Endometrial microvascular endothelial cells (primary cell): ENCODE results near the gene GMDS. TPM values are rescaled to one million over a fixed set of nuclear protein-coding genes. Genes with fewer than 3 reads are reported as not detected.

Source experiments
- in situ Hi-C: cut with HindIII; loops from 2 replicates; pipeline ENCODE4 v1.10.0; 2017; ENCODE audit warnings: low sequenced_read_pairs, low pct_unique_long_range_greater_than_20kb; ENCODE audit errors: inconsistent ontology term
- total RNA-seq: library from RNA; depleted of rRNA; stranded (reverse); fragments of >200 nt; gene quantifications from one replicate; pipeline ENCODE4 v1.2.3, GENCODE V29; 2015; ENCODE audit errors: inconsistent ontology term

Gene GMDS
- total RNA-seq, 1 donor from 2014 or later: 7.4 TPM

DNA sequence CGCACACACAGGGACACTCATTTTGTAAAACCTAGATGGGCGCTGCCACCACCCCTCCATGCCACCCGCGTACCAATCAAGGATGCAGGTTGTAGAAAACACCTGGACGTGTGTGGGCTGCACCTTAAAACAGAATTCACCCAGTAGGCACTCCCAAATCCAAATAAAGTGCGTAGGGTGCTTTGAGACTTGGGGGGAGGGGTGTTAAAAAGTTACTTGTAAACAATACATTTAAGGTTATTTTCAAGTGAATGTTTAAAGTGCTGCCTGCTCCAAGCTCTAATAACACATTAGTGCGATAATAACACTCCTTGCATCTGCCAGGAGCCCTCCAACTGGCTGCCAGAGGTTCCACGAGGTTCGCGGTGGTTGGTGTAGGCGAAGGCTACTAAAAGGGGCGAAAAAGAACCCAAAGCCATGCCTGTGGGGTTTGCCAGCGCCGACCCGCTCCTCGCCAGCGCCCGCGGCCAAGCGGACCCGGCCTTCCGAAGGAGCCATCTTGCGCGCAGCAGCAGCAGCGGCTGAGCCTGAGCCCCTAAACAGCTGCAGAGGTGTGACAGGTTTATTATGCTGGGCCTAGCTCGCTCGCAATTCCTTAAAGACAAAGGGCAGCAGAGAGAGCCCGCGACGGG, 624.2 kb downstream of the GMDS start:
- in situ Hi-C loops: loop anchor here (25.0 kb wide), 1 partner anchor 1016 kb away; no protein-coding TSS in a partner anchor

DNA sequence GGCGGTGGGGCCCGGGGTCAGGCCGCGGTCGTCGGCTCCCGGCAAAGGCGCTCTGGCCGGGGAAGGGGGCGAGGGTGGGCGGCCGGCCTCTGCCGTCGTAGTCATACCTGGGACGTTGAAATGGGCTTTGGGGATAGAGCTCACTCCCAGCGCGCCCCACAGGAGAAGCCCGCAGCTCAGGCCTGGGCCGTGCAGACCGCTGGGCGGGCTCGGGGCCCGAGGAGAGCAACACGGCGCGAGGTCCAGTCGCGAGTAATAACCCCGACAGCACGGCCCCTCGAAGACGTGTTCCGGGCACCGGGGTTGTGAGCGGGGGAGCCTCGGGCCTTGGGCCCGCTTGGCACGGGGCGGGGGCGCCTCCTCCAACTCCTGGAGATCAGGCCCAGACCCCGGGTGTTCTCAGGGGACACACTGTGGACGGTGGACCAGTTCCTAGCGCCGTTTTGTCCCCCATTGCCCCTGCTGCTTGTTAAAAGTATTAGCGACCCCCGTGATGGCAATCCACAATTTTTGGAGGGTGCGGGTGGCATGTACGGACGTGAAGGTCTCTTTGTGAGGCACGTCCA, 624.8 kb downstream of the GMDS start:
- in situ Hi-C loops: loop anchor here (25.0 kb wide), 1 partner anchor 1017 kb away; no protein-coding TSS in a partner anchor

DNA sequence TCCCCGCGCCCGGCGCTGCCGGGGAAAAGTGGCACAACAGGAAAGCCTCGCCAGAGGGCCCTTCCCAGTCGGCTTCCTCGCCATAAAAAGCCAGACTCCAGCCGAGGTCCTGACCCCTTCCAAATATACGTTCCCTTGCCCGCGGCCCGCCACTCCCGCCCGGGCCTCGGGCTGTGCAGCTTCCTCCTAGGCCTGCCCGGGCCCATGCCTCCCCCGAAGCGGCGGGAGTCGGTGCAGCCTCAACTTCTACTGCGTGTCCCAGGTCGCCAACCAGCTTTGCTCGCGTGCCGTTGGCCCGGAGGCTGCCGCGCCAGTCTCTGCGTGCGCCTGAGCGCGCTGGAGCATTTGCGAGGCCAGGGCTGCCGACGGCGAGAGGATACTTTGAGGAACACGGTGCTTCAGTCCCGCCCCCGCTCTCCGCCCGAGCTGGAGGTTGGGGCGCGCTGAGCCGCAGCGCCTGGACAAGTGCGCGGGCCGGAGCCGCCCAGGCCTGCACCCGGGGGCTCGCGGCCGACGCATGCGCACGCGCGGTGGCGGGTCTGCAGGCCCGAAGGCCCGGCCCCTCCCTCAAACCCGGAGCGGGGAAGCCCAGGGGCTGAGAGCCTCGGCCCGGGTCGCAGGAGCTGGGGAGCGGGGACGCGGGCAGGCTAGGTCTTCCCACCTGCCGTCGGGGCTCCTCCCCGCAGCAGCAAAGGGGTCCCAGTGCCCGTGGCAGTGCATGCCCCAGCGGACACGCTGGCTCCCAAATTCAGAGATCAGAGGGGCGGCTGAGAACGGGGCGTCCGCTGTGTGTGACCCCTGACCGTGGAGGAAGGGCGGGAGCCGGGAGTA, 625.5 kb downstream of the GMDS start:
- in situ Hi-C loops: loop anchor here (5.0 to 25.0 kb wide), 2 partner anchors 482 to 1017 kb away; no protein-coding TSS in a partner anchor

DNA sequence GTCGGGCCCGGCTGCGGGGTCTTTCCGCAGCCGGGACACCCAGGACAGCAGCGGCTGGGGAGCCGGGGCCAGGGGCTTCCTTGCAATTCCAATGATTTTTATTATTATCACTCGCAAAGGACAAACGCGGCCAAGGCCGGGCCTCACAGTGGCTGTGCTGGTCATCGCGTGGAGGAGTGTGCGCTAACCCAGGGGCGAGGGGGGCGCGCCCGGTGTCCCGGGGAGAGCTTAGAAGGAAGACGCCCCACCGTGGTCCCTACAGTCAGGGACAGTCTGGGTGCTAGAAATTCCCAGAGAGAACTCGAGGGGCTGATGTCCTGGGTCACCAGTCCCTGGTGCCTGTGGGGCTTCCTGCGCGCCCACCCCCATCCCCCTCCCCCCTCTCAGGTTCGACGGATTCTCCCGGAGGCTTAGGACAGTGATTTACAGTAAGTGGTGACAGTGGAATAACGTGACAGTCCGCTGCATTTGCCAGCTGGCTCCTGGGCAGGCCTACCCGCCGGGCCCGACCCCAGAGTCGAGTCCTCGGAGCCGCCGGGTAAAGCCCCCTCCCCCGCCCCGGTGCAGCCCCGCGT, 626.2 kb downstream of the GMDS start:
- in situ Hi-C loops: loop anchor here (5.0 to 25.0 kb wide), 2 partner anchors 483 to 1018 kb away; no protein-coding TSS in a partner anchor

DNA sequence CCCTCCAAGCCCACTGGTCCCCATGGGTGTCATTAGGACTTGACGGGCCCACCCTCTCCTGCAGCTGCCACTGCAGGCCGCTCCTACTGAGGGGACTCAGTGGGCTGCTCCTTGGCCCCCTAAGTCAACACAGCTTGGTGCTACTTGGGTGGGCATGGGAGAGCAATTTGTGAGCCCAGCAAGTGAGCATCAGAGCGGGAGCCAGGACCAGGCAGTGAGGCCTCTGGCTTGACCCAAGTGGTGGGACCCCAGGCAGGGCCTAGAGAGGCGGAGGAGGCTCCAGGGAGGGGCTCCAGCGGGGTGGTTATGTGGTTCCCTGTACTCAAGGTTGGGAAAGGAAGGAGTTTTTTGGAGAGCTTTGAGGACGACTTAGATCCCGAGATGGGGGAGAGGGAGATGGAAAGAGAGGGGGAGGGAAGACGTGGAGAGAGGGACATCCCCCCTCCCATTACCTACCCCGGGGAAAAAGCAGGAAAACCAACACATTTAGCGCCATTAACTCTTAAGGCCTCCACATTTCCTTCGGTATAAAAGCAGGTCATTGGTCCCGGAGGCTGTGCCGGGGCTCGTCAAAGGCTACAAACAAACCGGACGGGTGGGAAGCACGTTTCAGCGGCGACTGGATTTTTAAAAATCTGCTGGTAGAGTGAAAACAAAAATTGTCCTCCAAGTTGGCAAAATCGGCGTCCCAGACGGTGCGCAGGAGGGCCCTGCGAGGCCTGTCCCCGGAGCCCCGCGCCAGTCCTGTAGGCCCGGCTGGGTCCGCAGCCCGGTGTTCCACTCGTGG, 626.9 kb downstream of the GMDS start:
- in situ Hi-C loops: loop anchor here (5.0 to 25.0 kb wide), 2 partner anchors 484 to 1019 kb away; no protein-coding TSS in a partner anchor

DNA sequence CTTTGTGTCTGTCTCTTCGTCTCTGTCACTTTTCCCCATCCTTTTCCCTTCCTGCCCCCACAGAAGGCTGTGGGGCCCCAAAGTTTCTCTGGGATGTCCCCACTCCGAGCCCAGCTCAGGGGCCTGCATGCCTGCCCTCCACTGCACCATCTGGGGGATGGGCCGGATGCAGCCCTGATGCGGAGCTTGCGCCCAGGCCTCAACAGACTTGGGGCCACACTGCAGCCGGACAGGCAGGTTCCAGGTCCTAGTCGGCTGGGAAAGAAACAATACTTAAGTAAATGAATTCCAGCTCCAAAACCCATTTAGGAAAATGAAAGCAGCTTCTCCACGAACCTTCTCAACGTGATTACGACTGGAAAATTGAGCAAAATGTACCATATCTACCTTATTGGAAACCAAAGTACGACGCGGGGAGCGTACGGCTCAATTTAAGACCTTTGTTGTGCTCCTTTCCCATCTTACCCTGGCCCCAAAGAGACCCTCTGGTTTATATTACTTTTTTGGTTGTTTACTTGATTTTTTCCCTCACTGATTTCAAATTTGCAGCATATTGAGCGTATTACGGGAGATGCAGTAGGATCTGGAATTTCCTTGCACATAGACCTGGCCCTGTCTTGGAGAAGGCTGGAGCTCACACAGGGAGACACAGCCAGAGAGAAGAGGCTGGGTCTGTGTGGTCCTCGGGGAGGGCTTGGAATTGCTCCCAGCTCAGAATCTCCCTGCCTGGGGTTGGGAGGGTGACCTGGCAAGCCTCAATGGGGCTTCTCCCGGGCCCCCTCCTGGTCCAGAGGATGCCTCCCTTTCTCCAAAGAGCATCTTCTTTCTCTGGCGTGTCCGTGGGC, 627.7 kb downstream of the GMDS start:
- in situ Hi-C loops: loop anchor here (5.0 to 25.0 kb wide), 2 partner anchors 485 to 1020 kb away; no protein-coding TSS in a partner anchor

DNA sequence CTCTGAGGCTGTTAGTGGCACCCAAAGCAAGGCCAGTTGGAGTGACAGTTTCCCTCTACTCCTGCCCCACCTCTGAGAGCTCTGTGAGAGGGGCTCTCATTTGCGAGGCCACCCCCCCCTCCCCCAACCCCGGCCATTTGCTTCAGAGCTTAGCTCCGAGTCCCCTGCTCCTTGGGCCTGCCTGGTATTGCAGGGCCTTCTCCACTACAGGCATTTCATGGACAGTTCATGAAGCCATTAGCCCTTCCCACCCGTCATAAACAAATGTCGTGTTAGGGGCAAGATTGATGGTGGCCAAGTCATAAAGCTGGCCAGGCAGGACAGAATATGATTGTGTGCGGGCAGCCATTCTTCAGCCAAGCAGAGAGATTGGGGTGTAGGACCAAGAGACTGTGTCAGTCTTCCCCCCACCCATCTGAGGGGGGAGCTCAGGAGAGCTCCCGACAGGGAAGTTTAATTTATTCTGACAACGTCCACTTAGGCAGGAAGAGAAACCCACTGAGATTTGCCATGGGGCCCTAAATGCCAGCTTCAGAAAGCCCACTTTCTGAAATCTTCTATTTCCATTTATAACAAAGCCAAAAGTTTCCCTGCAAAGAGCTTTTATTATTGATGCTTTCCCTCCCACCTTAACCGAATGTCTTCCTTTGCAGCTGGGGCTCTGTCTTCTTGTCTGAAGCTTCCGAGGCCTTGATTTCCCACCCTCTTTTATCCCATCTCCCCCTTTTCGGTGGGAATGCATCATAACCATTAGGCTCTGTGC, 628.5 kb downstream of the GMDS start:
- in situ Hi-C loops: loop anchor here (5.0 to 25.0 kb wide), 2 partner anchors 485 to 1020 kb away; no protein-coding TSS in a partner anchor

DNA sequence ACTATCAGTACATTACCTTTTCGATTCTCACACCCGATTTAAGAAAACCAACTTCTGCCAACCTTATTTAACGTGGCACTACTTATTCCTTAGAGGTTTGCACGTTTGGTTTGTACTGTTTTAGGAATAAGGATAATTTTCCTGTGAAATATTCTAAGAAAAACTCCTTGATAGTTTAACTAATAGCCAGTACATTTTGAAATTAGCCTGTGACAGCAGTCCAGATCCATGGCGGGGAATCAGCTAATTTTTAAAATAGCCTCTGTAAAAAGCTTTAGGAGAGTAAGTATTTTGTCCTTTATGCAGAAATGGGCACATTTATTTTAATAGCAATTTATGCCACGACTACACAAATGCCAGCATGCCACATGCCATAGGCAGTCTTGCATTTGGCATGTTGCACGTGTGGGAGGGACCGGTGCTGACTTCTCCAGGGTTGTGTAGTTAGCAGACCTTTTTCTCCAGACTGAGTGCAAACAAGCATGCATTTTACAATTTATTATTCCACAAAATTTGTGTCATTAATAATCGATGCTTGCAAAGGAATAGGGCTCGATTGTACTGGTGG, 629.5 kb downstream of the GMDS start:
- in situ Hi-C loops: loop anchor here (5.0 to 25.0 kb wide), 2 partner anchors 486 to 1021 kb away; no protein-coding TSS in a partner anchor

DNA sequence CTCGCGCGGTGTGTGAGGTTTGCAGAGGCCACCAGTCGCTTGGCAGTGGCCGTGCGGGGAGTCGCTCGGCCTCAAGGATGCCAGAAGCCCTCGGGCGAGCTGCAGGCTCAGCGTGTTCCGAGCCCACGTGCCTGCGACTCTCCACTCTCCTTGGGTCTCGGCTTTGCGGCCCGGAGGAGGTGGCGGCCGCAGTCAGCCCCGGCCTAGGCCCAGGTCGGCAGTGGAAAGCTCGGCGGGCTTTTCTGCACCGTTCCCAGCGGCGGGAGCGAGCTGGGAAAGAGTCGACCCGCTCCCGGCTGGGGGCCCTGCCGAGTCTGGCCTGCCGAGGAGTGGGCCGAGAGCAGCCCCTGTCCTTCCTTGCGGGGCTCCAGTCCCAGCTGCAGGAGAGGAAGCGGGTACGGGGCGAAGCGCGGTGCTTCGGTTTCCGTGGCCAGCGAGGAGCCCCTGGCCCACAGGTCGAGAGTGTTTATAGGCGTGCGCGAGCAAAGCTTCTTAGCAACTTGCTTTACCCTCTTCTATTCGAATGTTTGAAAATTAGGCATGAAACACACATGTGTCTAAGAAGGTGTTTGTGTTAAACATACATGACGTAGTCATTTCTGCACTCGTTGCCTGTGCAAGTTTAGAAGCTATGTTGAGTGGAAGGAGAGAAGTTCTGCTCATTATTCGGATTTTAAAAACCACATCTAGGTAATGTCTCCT, 630.1 kb downstream of the GMDS start:
- in situ Hi-C loops: loop anchor here (5.0 to 25.0 kb wide), 2 partner anchors 487 to 1022 kb away; no protein-coding TSS in a partner anchor

DNA sequence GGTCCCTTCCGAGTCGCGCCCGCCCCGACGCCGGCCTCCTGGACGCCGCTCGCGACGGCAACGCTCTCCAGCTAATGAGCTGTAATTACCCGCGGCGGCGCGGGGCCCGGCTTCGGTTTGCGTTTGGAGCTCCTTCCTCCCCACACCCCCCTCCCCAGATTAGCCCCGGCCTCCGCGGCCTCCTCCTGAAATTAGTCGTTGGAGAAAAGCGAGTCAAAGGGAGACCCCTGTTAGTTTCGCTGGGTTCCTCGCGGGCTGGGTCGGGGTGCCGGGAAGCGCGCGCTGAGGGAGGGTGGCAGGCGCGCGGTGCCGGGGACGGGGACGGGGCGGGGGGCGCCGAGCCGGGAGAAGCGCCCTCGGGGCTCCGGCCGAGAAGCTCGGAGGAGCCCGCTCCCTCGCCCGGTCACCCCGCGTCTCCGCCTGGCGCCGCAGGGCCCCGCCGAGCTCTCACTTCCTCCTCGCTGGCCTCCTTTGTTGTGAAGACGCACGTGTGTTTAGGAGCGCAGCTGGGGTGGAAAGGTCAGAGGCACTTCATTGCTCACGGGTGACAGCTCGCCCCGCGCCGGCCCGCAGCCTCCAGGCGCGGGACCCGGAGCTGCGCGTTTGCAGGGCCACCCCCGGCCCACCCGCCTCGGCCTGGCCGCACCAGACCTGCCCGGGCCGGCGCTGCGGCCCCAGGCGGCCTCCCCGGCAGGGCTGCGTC, 630.8 kb downstream of the GMDS start:
- in situ Hi-C loops: loop anchor here (5.0 to 25.0 kb wide), 2 partner anchors 488 to 1023 kb away; no protein-coding TSS in a partner anchor

DNA sequence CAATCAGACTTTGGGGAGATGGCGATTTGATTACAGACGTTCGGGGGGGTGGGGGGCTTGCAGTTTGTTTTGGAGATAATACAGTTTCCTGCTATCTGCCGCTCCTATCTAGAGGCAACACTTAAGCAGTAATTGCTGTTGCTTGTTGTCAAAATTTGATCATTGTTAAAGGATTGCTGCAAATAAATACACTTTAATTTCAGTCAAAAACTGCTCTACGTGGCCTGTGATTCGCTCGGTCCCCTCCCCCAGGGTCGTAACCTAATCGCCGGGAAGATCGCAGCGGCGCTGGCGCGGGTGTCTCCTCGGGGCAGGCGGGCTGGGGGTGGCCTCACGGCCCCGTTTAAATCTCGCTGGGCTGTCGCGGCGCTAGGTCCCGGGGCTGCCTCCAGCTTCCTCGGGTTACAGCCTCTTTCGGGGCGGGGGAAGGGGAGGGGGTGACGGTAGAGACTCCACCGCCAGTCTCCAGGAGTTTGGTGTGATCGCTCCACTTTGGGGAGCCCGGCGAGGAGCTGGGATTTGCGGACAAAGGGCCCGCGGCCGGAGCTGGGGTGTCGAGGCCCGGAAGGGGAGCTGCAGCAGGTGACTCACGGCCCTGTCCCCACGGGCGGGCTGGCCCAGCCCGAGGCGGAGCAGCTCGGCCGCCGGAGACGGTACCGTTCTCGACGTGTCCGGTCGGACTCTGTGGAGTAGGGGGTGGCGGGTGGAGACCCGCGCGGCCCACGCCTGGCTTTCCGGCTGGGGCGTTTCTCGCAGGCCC, 631.5 kb downstream of the GMDS start:
- in situ Hi-C loops: loop anchor here (25.0 kb wide), 1 partner anchor 1023 kb away; no protein-coding TSS in a partner anchor

DNA sequence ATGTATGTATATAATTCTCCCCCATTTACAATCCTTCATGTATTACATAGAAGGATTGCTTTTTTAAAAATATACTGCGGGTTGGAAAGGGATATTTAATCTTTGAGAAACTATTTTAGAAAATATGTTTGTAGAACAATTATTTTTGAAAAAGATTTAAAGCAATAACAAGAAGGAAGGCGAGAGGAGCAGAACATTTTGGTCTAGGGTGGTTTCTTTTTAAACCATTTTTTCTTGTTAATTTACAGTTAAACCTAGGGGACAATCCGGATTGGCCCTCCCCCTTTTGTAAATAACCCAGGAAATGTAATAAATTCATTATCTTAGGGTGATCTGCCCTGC, 632.1 kb downstream of the GMDS start:
- in situ Hi-C loops: loop anchor here (25.0 kb wide), 1 partner anchor 1024 kb away; no protein-coding TSS in a partner anchor

DNA sequence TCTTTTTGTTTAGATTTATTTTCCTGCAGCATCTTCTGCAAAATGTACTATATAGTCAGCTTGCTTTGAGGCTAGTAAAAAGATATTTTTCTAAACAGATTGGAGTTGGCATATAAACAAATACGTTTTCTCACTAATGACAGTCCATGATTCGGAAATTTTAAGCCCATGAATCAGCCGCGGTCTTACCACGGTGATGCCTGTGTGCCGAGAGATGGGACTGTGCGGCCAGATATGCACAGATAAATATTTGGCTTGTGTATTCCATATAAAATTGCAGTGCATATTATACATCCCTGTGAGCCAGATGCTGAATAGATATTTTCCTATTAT, 632.5 kb downstream of the GMDS start:
- in situ Hi-C loops: loop anchor here (25.0 kb wide), 1 partner anchor 1024 kb away; no protein-coding TSS in a partner anchor

DNA sequence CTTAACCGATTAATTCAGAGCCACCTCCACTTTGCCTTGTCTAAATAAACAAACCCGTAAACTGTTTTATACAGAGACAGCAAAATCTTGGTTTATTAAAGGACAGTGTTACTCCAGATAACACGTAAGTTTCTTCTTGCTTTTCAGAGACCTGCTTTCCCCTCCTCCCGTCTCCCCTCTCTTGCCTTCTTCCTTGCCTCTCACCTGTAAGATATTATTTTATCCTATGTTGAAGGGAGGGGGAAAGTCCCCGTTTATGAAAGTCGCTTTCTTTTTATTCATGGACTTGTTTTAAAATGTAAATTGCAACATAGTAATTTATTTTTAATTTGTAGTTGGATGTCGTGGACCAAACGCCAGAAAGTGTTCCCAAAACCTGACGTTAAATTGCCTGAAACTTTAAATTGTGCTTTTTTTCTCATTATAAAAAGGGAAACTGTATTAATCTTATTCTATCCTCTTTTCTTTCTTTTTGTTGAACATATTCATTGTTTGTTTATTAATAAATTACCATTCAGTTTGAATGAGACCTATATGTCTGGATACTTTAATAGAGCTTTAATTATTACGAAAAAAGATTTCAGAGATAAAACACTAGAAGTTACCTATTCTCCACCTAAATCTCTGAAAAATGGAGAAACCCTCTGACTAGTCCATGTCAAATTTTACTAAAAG, 633.0 kb downstream of the GMDS start:
- in situ Hi-C loops: loop anchor here (25.0 kb wide), 1 partner anchor 1025 kb away; no protein-coding TSS in a partner anchor
